T-helper 1 cell (primary cell): ENCODE data around the gene DDI2.
"Not testable (repeated sequence)": the region's sequence is repeated elsewhere in the genome, so short reads cannot be mapped to it uniquely, and the experiment has no call there.

Experiments used
- DNase-seq, 5 donors: peaks; one replicate each; pipeline ENCODE4 v3.0.0-alpha.2; 2012 to 2020

The DDI2 gene

GRCh38 chr1:15637826-15638225 is 20.6 kb downstream of the DDI2 start:
- DNase-seq = no peak

GRCh38 chr1:15639262-15639661 is 22.0 kb downstream of the DDI2 start:
- DNase-seq = no peak

GRCh38 chr1:15639931-15640330 is 22.7 kb downstream of the DDI2 start:
- DNase-seq = no peak

GRCh38 chr1:15640667-15641066 is 23.4 kb downstream of the DDI2 start:
- DNase-seq = no peak

GRCh38 chr1:15649937-15650336 is 32.7 kb downstream of the DDI2 start:
- no peak for DNase-seq

GRCh38 chr1:15650433-15650832 is 33.2 kb downstream of the DDI2 start:
- DNase-seq = no peak

GRCh38 chr1:15652130-15652529 is 34.9 kb downstream of the DDI2 start:
- not testable (repeated sequence) for DNase-seq

GRCh38 chr1:15654091-15654690 is 36.9 kb downstream of the DDI2 start:
- DNase-seq = no peak

- DNase-seq = no peak
Measured at GRCh38 chr1:15656464-15656863, 39.2 kb downstream of the DDI2 start.

- no peak for DNase-seq
Measured at GRCh38 chr1:15657021-15657420, 39.8 kb downstream of the DDI2 start.

GRCh38 chr1:15660151-15660550 is 42.9 kb downstream of the DDI2 start:
- no peak for DNase-seq

GRCh38 chr1:15662477-15662876 is 45.2 kb downstream of the DDI2 start:
- no peak for DNase-seq

GRCh38 chr1:15663925-15664324 is 46.7 kb downstream of the DDI2 start:
- DNase-seq = no peak

- no peak for DNase-seq
Measured at GRCh38 chr1:15667362-15667761, 50.1 kb downstream of the DDI2 start.

GRCh38 chr1:15668089-15668754 is 51.0 kb downstream of the DDI2 start:
- no peak for DNase-seq

GRCh38 chr1:15669074-15669473 is 51.8 kb downstream of the DDI2 start:
- no peak for DNase-seq

GRCh38 chr1:15669864-15670263 is 52.6 kb downstream of the DDI2 start:
- no peak for DNase-seq

- DNase-seq = no peak
Measured at GRCh38 chr1:15671430-15671829, 54.2 kb downstream of the DDI2 start.

- DNase-seq = no peak
Measured at GRCh38 chr1:15674386-15675159, 57.3 kb downstream of the DDI2 start.

GRCh38 chr1:15676010-15676409 is 58.8 kb downstream of the DDI2 start:
- no peak for DNase-seq

GRCh38 chr1:15676688-15677661 is 59.7 kb downstream of the DDI2 start:
- no peak for DNase-seq

- DNase-seq = peak in 1 of 5 donors; percentile 33
Measured at GRCh38 chr1:15678578-15678977, 61.3 kb downstream of the DDI2 start.

- no peak for DNase-seq
Measured at GRCh38 chr1:15680131-15680530, 62.9 kb downstream of the DDI2 start.
